ENCODE results near the gene TJP1. TPM values are rescaled to one million over a fixed set of nuclear protein-coding genes. Genes with fewer than 3 reads are reported as not detected.

TJP1 gene
- polyA plus RNA-seq, 1 donor (not counting 4 experiments of a cell fraction or from before 2014, with no cell fraction given): 54.7 TPM

- Histone ChIP-seq H3K9me1 (ENCODE audit: control insufficient read depth, extremely low read depth, insufficient read depth, low read length) (no peaks in the 10 kb centered on the region), H2AFZ (ENCODE audit: control insufficient read depth, low read length) (no peak overlapping the region), H3K4me2 (ENCODE audit: control insufficient read depth, extremely low read depth, insufficient read depth, low read depth, low read length) (no peak overlapping the region), H3K79me2 (ENCODE audit: control insufficient read depth, insufficient read depth, low read length) (no peaks in the 10 kb centered on the region), H4K20me1 (ENCODE audit: control insufficient read depth, extremely low read depth, insufficient read depth, low read length) (no peaks in the 10 kb centered on the region), H3K36me3 (ENCODE audit: control insufficient read depth in 2 of 2, extremely low read depth in 1 of 2, insufficient read depth in 2 of 2, low read length in 2 of 2) (no peaks in the 10 kb centered on the region), H3K9me3 (ENCODE audit: control insufficient read depth, low read depth, low read length) (no peaks in the 10 kb centered on the region), H3K4me1 (ENCODE audit: control insufficient read depth, extremely low read depth, insufficient read depth, low read length) (peaks cover 3% of the 10 kb centered on the region), H3K27ac (ENCODE audit: control insufficient read depth, insufficient read depth, low read length) (no peak overlapping the region), H3K9ac (ENCODE audit: control insufficient read depth, extremely low read depth, insufficient read depth, low read length) (no peak overlapping the region), H3K4me3 (ENCODE audit: control insufficient read depth in 2 of 3, extremely low read depth in 1 of 3, insufficient read depth in 2 of 3, low read depth in 1 of 3, low read length in 3 of 3) (no peak overlapping the region), H3K27me3 (ENCODE audit: control insufficient read depth, extremely low read depth, insufficient read depth, low read length) (no peaks in the 10 kb centered on the region)
- FAIRE-seq: no peak
- no peak for TF ChIP-seq EZH2 (IDR thresholded peaks at IDR 0.05; ENCODE audit: low read length)
- TF ChIP-seq CTCF (optimal IDR thresholded peaks at IDR 0.05 in 1 of 3, IDR thresholded peaks at IDR 0.05 in 1 of 3, conservative IDR thresholded peaks at IDR 0.05 in 1 of 3; ENCODE audit: extremely low read depth in 1 of 3, insufficient read depth in 2 of 3, low read length in 3 of 3): no peak
- DNase-seq (ENCODE audit: low read depth, low spot score): no peak
- dilution Hi-C loops (cut with MboI; ENCODE audit: extremely low pct_ligation_motif_present, low sequenced_read_pairs): no loop called here
Measured at GRCh38 chr15:29866337-29866736, 44.1 kb upstream of the TJP1 start.

GRCh38 chr15:29864501-29864900 is 42.2 kb upstream of the TJP1 start:
- H3K4me2 ChIP-seq (ENCODE audit: control insufficient read depth, extremely low read depth, insufficient read depth, low read depth, low read length): no peak overlapping the region
- no peaks in the 10 kb centered on the region for H3K27me3 ChIP-seq (ENCODE audit: control insufficient read depth, extremely low read depth, insufficient read depth, low read length)
- no peak overlapping the region for H3K4me3 ChIP-seq (ENCODE audit: control insufficient read depth in 2 of 3, extremely low read depth in 1 of 3, insufficient read depth in 2 of 3, low read depth in 1 of 3, low read length in 3 of 3)
- no peaks in the 10 kb centered on the region for H3K79me2 ChIP-seq (ENCODE audit: control insufficient read depth, insufficient read depth, low read length)
- H4K20me1 ChIP-seq (ENCODE audit: control insufficient read depth, extremely low read depth, insufficient read depth, low read length): no peaks in the 10 kb centered on the region
- peaks cover 9% of the 10 kb centered on the region for H3K4me1 ChIP-seq (ENCODE audit: control insufficient read depth, extremely low read depth, insufficient read depth, low read length)
- H3K36me3 ChIP-seq (ENCODE audit: control insufficient read depth in 2 of 2, extremely low read depth in 1 of 2, insufficient read depth in 2 of 2, low read length in 2 of 2): no peaks in the 10 kb centered on the region
- no peak overlapping the region for H3K9ac ChIP-seq (ENCODE audit: control insufficient read depth, extremely low read depth, insufficient read depth, low read length)
- TF ChIP-seq EZH2 (IDR thresholded peaks at IDR 0.05; ENCODE audit: low read length): no peak
- TF ChIP-seq CTCF (optimal IDR thresholded peaks at IDR 0.05 in 1 of 3, IDR thresholded peaks at IDR 0.05 in 1 of 3, conservative IDR thresholded peaks at IDR 0.05 in 1 of 3; ENCODE audit: extremely low read depth in 1 of 3, insufficient read depth in 2 of 3, low read length in 3 of 3): no peak
- H3K9me1 ChIP-seq (ENCODE audit: control insufficient read depth, extremely low read depth, insufficient read depth, low read length): no peaks in the 10 kb centered on the region
- dilution Hi-C loops (cut with MboI; ENCODE audit: extremely low pct_ligation_motif_present, low sequenced_read_pairs): no loop called here
- FAIRE-seq (no peak), DNase-seq (ENCODE audit: low read depth, low spot score) (no peak)
- H3K27ac ChIP-seq (ENCODE audit: control insufficient read depth, insufficient read depth, low read length): no peak overlapping the region
- H2AFZ ChIP-seq (ENCODE audit: control insufficient read depth, low read length): no peak overlapping the region
- no peaks in the 10 kb centered on the region for H3K9me3 ChIP-seq (ENCODE audit: control insufficient read depth, low read depth, low read length)
